Measurements from ENCODE around the gene NDUFAF3.
"Not testable (repeated sequence)": the region's sequence is repeated elsewhere in the genome, so short reads cannot be mapped to it uniquely, and the experiment has no call there.

The NDUFAF3 gene

DNA sequence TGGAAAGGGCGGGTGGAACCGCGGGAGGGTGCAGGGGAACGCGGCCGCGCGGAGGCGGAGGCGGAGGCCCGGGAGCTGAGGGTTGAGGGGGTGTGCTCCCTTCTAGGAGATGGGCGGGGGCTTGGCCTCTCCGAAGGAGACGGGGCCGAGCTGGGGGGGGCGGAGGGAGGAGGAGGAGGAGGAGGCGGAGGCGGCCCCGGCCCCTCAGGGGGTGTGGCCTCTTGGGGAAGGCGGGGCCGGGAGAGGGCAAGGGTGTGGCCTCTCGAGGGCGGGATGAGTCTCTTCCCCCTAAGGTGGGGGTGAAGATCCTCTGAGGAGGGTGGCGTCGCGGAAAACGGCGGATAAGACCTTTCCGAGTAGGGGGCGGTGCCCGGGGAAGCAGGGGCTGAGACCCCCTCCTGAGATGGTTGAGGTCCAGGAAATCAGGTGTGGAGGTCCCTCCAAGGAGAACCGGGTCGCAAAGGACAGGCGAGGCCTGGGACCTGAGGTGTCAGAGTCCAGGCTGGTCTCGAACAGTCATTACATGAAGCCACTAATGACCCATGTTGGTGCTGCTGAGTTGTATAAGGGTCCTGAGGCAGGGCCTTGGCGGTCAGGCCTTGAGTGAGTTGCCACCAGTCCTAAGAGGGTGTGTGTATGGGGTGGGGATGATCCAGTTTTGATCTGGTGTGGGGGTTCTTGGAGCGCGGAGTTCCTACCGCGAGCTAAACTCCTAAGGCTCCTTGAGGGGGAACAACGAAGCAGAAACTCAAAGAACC lies 14.0 kb upstream of the NDUFAF3 start:
- peaks cover 25% of the 10 kb centered on the region for H3K4me1 Mint-ChIP-seq (ENCODE audit: low read depth)
- no peaks in the 10 kb centered on the region for H3K27me3 Mint-ChIP-seq
- H3K4me3 Mint-ChIP-seq = peak overlapping the region; percentile 94
- no peaks in the 10 kb centered on the region for H3K9me3 Mint-ChIP-seq
- H3K36me3 Mint-ChIP-seq (ENCODE audit: low read depth) = peaks cover 19% of the 10 kb centered on the region
- peak overlapping the region; percentile 97 for H3K27ac Mint-ChIP-seq

DNA sequence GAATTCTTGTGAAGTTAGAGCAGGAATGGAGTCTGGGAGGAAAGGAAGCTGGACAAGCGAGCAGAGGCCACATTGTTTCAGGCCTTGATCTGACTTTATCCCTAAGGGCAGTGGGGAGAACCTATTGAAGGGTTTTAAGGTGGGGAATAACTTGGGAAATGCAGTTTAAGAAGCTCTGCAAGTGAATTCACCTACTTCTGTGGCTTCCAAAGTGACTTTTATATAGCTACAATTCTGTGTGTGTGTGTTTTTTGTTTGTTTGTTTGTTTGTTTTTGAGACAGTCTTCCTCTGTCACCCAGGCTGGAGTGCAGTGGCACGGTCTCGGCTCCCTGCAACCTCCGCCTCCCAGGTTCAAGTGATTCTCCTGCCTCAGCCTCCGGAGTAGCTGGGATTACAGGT lies 13.3 kb upstream of the NDUFAF3 start:
- H3K27me3 Mint-ChIP-seq, H3K9me3 Mint-ChIP-seq: not testable (repeated sequence)
- Mint-ChIP-seq H3K27ac (peak overlapping the region; percentile 97), H3K4me3 (peak overlapping the region; percentile 94), H3K4me1 (ENCODE audit: low read depth) (peaks cover 25% of the 10 kb centered on the region), H3K36me3 (ENCODE audit: low read depth) (peaks cover 19% of the 10 kb centered on the region)

DNA sequence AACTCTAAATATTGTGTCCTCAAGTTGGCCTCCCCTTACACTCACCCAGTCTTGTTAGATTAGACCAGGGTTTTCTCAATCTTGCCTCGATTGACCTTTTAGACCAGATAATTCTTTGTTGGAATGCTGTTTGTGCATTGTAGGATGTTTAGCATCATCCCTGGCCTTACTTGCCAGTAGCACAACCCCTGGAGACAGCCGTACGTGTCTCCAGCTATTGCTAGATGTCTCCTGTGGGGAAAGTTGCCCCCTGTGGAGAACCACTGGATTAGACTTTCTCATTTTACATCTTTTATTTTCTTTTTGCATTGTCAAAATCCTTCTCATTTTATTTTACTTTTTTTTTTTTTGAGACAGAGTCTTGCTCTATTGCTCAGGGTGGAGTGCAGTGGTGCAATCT lies 12.5 kb upstream of the NDUFAF3 start:
- Mint-ChIP-seq H3K27ac (peak overlapping the region; percentile 58), H3K9me3 (no peaks in the 10 kb centered on the region), H3K4me3 (no peak overlapping the region), H3K27me3 (no peaks in the 10 kb centered on the region), H3K4me1 (ENCODE audit: low read depth) (peaks cover 25% of the 10 kb centered on the region), H3K36me3 (ENCODE audit: low read depth) (peaks cover 19% of the 10 kb centered on the region)

- H3K4me1 Mint-ChIP-seq (ENCODE audit: low read depth) = peaks cover 22% of the 10 kb centered on the region
- H3K36me3 Mint-ChIP-seq (ENCODE audit: low read depth) = peaks cover 33% of the 10 kb centered on the region
- H3K4me3 Mint-ChIP-seq = no peak overlapping the region
- no peak overlapping the region for H3K27ac Mint-ChIP-seq
- no peaks in the 10 kb centered on the region for H3K27me3 Mint-ChIP-seq
- H3K9me3 Mint-ChIP-seq = no peaks in the 10 kb centered on the region
Measured at GRCh38 chr3:49012441-49013017, 9.4 kb upstream of the NDUFAF3 start.

- no peaks in the 10 kb centered on the region for H3K9me3 Mint-ChIP-seq
- H3K36me3 Mint-ChIP-seq (ENCODE audit: low read depth) = peaks cover 29% of the 10 kb centered on the region
- no peak overlapping the region for H3K4me3 Mint-ChIP-seq
- H3K4me1 Mint-ChIP-seq (ENCODE audit: low read depth) = peaks cover 22% of the 10 kb centered on the region
- H3K27ac Mint-ChIP-seq = no peak overlapping the region
- H3K27me3 Mint-ChIP-seq = no peaks in the 10 kb centered on the region
Measured at GRCh38 chr3:49013113-49013737, 8.7 kb upstream of the NDUFAF3 start.

- H3K27me3 Mint-ChIP-seq = no peaks in the 10 kb centered on the region
- no peak overlapping the region for H3K4me3 Mint-ChIP-seq
- no peaks in the 10 kb centered on the region for H3K9me3 Mint-ChIP-seq
- H3K4me1 Mint-ChIP-seq (ENCODE audit: low read depth) = peaks cover 21% of the 10 kb centered on the region
- peaks cover 25% of the 10 kb centered on the region for H3K36me3 Mint-ChIP-seq (ENCODE audit: low read depth)
- no peak overlapping the region for H3K27ac Mint-ChIP-seq
Measured at GRCh38 chr3:49013738-49014660, 7.9 kb upstream of the NDUFAF3 start.

GRCh38 chr3:49015072-49015471 lies 6.8 kb upstream of the NDUFAF3 start:
- Mint-ChIP-seq H3K36me3 (ENCODE audit: low read depth) (peaks cover 19% of the 10 kb centered on the region), H3K9me3 (no peaks in the 10 kb centered on the region), H3K4me1 (ENCODE audit: low read depth) (peaks cover 24% of the 10 kb centered on the region), H3K27me3 (no peaks in the 10 kb centered on the region), H3K27ac (no peak overlapping the region), H3K4me3 (no peak overlapping the region)

- Mint-ChIP-seq H3K36me3 (ENCODE audit: low read depth) (peaks cover 19% of the 10 kb centered on the region), H3K9me3 (no peaks in the 10 kb centered on the region), H3K27ac (no peak overlapping the region), H3K4me3 (no peak overlapping the region), H3K4me1 (ENCODE audit: low read depth) (peaks cover 27% of the 10 kb centered on the region), H3K27me3 (no peaks in the 10 kb centered on the region)
Measured at GRCh38 chr3:49015765-49016164, 6.2 kb upstream of the NDUFAF3 start.

DNA sequence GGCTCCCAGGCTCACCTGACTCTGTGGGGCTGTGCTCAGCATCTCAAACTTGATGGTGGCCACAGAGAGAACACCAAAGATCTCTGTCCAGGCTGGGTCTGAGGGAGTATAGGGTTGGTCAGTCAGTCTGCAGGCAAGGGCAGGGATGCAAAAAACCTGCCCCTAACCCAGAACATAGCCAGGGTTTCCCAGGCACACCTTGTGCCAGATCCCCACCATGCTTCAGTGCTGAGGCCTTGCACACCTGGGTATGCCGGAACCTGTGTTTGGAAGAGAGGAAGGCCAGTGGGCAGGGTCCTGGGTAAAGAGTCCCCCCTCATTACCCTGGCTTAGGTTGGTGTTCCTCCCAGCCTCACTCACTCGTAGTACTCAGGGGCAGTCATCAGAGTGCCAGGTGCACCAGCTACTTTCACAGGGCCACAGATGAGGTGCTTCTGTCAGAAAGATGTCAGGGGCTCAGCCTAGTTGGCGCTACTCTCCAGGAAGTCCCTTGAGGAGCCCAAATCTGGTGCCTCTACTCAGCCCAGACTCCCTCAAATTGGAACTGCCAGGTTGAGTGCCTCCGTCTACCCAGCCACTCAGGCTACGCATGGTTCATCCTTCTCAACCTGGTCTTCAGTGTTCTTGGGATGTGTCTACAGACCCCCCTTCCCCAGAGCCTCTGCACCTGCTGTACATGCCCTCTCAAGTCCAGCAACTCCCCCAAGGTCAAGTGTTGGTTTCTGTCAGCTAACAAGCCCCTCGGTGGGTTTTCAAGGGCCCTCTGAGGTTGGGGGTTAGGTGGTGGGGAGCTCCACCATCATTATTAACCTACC lies 5.3 kb upstream of the NDUFAF3 start:
- no peaks in the 10 kb centered on the region for H3K9me3 Mint-ChIP-seq
- H3K27ac Mint-ChIP-seq = no peak overlapping the region
- H3K36me3 Mint-ChIP-seq (ENCODE audit: low read depth) = peaks cover 19% of the 10 kb centered on the region
- H3K4me3 Mint-ChIP-seq = peak overlapping the region; percentile 84
- no peaks in the 10 kb centered on the region for H3K27me3 Mint-ChIP-seq
- H3K4me1 Mint-ChIP-seq (ENCODE audit: low read depth) = peaks cover 27% of the 10 kb centered on the region

DNA sequence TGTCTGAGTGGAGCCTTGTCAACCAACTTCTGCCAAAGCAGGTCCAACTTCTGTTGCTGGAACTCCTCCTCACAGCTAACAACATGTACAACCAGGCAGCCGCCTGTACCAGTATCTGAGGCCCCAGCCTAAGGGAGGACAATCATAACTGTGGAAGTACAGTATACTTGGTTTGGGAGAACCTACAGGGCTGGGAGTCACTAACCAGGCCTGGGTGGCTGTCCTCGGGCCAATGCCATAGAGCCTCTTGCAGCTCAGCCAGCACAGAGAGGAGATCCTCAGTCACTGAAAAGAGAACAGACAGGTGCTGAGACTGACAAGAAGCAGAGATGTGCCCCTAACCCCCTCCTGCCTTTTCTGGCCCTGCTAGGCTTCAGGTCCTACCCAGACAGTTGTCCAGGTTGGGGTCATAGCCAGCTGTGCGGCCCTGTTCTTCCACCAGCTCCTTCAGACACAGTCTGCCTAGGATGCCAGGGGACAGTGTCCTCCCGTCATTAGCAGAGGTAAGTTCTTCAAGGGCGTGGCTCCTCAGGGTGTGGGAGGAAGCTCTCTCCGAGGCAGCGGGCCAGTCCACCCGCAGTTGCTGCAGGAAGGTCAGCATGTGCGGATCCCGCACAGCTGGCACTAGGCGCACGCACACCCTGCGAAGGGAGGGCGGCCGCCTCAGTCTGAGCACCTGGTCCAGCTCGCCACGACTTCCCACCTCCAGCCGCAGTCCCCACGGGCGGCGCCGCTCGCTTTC lies 4.5 kb upstream of the NDUFAF3 start:
- peak overlapping the region; percentile 49 for H3K27ac Mint-ChIP-seq
- no peaks in the 10 kb centered on the region for H3K9me3 Mint-ChIP-seq
- H3K36me3 Mint-ChIP-seq (ENCODE audit: low read depth) = peaks cover 14% of the 10 kb centered on the region
- no peaks in the 10 kb centered on the region for H3K27me3 Mint-ChIP-seq
- peak overlapping the region; percentile 84 for H3K4me3 Mint-ChIP-seq
- peaks cover 27% of the 10 kb centered on the region for H3K4me1 Mint-ChIP-seq (ENCODE audit: low read depth)

- H3K9me3 Mint-ChIP-seq = no peaks in the 10 kb centered on the region
- H3K4me1 Mint-ChIP-seq (ENCODE audit: low read depth) = peaks cover 31% of the 10 kb centered on the region
- peak within 1 kb of the TSS; percentile 91 for H3K4me3 Mint-ChIP-seq
- H3K27me3 Mint-ChIP-seq = no peaks in the 10 kb centered on the region
- H3K27ac Mint-ChIP-seq = peak within 1 kb of the TSS; percentile 88
- H3K36me3 Mint-ChIP-seq (ENCODE audit: low read depth) = peaks cover 21% of the 10 kb centered on the region
Measured at GRCh38 chr3:49017971-49018706, 3.8 kb upstream of the NDUFAF3 start, which contains the start of gene DALRD3. Gene DALRD3, minus strand, starts transcription at chr3:49018580. Its CDS starts 16 bp downstream, at chr3:49018564.

GRCh38 chr3:49018707-49019006 lies 3.3 kb upstream of the NDUFAF3 start:
- Mint-ChIP-seq H3K27ac (peak overlapping the region; percentile 88), H3K27me3 (no peaks in the 10 kb centered on the region), H3K9me3 (no peaks in the 10 kb centered on the region), H3K4me1 (ENCODE audit: low read depth) (peaks cover 37% of the 10 kb centered on the region), H3K4me3 (peak overlapping the region; percentile 91), H3K36me3 (ENCODE audit: low read depth) (peaks cover 24% of the 10 kb centered on the region)

DNA sequence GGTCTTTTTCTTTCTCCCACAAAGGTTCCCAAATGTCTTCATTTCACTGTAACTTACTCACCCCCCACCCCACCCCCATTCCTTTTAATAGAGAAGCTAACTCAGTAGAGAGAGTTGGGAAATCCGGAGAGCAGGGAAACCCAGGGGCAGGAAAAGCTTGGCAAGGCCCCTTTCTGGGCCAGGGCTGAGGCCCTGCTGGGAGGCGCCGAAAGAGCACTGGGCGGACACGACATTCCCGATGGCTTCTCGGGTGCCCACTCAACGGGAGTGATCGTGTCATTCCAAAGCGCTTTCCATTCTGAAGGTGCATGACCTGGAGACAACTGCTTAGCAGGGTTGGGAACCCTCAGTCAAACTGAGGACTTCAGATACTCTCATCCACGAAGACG lies 2.0 kb upstream of the NDUFAF3 start:
- Mint-ChIP-seq H3K27me3 (no peaks in the 10 kb centered on the region), H3K36me3 (ENCODE audit: low read depth) (peaks cover 33% of the 10 kb centered on the region), H3K4me3 (peak overlapping the region; percentile 91), H3K4me1 (ENCODE audit: low read depth) (peaks cover 48% of the 10 kb centered on the region), H3K9me3 (no peaks in the 10 kb centered on the region), H3K27ac (peak overlapping the region; percentile 86)
